Posterior vena cava (tissue), 2 donors: Measurements from ENCODE around the gene HGS. TPM values are rescaled to one million over a fixed set of nuclear protein-coding genes. Genes with fewer than 3 reads are reported as not detected.

Source experiments
- DNase-seq: peaks from one replicate; pipeline ENCODE4 v3.0.0-alpha.2; 2020; ENCODE audit warnings: low spot score
- intact Hi-C, 2 donors: fragments of 100-400 bp; cut with DNase I; formaldehyde crosslinking; loops; one replicate each; pipeline versions ENCODE4 v1.14.1 to v1.14.2; 2022 to 2023
- total RNA-seq, 2 donors: library from RNA; stranded (reverse); fragmentation: NEBNext Ultra II Directional; extraction: Animal tissue kit (Norgen Biotek cat#: 25700); gene quantifications; one replicate each; pipeline ENCODE4 v1.2.1, GENCODE V29; 2021
- donor health status: DM: yes; HTN: yes; CAD: no.
- donor health status: DM: yes; HTN: yes; CAD: no.

Gene HGS
- total RNA-seq, 2 donors from 2014 or later: 81.6 to 90.7 TPM

DNA sequence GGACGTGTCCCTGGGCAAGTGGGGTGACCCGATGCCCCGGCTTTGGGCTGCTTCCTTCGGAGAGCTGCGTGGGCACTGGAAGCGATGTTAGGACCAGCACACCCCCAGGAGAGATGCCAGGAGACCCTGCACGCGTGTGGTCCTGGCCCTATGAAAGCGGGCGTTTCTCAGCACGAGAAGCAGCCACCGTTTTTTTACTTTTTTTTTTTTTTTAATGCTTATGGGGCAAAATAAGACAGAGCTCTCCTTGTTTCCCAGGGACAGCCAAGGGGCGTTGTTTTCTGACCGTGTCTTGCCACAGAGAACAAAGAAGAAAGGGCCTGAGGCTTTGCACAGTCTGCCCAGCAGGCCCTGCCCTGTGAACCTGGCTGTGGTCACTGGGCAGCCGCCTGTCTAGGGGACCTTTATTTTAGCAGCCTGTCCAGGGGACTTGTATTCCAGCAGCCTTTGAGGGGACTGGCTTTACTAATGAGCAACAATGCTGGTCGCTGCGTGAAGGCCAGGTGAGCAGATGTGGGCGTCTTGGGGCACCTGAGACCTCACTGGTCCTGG is 29.3 kb downstream of the HGS start:
- intact Hi-C loops: no loop called here
- no peak for DNase-seq

DNA sequence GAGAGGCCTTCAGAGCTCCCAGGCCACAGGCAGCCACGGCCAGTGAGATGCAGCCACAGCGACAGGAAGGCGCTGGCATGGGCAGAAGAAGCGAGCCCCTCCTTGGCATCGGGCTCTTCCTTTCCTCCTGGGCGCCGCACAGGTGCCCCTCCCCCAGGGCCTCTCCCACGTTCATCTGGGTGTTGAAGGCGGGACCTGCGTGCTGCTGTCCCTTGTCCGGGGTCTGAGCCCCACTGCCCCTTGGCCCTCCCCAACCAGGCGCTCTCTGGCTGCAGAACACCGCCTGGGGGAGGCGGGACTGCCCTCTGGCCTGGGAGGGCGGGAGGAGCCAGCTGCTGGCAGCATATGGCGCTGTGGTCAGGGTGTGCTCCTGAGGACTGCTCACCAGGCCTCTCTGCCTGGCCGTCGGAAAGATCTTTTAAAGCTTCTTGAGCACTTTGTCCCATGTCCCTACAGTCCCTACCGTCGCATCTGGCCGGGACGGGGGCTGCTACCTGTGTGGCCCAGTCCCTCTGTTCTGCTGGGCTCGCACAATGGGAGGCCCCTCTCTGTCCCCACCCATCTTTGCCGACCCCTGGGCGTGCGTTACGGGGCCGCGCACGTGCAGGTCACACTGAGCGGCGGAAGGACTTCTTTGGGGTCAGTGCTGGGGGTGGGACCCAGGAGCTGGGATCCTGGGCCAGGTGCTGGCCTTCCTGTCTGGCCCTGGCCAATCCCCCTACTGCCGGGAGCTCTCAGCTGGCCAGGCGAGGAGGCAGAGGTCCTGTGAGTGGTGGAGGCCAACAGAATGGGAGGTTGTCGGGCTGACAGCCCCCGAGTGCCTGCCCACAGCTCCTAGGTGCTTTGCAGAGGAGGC is 30.0 kb downstream of the HGS start:
- no peak for DNase-seq
- intact Hi-C loops: no loop called here

DNA sequence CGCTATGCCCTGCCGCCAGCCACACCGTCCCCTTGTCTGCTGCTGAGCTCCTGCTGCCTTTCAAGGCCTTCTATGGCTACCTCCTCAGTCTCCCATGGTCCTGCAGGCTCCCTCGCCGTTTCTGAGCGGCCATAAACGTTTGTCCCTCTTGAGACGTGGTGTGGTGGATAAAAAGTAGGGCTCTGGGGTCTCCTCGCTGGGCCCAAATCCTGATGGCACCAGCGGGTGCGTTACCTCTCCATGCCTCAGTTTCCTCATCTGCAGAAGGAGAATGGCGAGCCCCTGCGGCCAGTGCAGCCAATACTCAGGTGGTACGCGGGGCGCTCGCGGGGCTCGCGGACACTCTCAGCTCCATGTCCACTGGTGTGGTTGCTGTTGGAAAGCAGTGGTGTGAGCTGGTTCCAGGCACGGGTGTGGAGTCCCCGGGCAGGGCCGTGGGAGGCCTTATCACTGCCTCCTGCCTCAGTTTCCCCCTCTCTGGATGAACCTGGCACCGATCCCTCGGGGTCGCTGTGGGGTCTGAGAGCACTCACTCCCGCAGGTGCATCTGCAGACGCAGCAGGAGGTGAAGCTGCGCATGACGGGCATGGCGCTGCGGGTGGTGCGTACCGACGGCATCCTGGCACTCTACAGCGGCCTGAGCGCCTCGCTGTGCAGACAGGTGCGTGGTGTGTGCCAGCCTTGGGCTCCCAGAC is 30.7 kb downstream of the HGS start:
- intact Hi-C loops: no loop called here
- DNase-seq: no peak

DNA sequence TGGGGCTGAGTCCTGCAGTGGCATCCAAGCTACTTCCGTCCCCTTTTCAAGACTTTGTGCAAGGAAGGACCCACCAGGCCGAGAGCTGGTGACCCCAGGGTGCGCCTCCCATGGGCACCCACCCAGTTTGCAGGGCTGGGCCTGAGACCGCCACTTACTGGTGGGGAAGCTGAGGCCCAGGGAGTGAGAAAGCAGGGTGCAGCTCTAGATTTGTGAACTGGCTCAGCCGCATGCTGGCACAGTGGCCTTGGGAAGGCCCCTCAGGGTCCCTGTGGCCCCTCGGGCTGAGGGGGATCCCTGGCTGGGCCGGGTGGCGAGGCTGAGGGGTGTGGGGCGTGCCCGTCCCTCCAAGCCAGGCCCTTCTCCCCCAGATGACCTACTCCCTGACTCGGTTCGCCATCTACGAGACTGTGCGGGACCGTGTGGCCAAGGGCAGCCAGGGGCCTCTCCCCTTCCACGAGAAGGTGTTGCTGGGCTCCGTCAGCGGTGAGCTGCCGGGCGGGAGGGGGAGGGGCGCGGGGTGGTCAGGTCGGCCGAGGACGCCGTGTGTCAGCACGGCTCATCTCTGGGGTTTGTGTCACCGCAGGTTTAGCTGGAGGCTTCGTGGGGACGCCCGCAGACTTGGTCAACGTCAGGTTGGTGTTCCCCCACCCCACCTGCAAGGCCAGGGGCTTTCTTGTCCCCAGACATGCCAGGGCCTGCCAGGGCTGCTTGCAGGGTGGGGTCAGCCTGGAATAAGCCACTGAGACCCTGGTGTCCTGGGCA is 31.5 kb downstream of the HGS start:
- intact Hi-C loops: no loop called here
- DNase-seq: no peak

DNA sequence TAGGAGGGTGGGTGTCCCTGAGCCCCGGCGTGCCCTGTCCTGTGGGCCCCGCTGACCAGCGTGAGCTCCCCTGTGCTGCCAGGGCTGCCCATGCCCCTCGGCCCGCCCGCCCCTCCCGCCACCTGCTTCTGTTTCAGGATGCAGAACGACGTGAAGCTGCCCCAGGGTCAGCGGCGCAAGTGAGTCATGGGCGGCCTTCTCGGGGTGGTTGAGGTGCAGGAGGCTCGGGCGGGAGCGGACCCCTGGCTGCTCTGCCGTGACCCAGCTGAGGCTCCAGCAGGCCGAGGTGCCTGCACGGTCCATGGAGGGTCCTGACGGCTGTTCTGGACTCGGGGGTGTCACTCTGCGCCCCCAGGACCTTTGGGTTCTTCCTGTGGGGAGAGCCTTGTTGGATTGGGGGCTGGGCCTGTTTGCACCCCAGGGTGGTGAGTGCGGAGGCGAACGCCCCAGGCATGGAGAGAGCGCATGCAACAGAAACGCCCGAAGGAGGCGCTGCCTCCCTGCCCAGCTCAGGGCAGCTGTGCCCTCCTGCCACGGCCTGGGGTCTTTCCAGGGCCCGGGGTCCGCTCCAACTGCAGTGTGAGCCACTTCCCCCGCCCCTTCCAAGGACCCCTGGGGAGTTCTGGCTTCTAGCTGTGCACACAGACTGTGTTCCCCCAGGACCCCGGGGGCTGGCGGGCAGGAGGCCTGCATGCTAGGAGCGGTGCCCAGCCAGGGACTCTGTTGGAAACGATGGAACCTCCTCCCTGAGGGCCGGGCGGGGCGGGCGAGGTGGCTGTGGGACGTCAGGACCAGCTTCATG is 32.3 kb downstream of the HGS start:
- no peak for DNase-seq
- intact Hi-C loops: no loop called here

DNA sequence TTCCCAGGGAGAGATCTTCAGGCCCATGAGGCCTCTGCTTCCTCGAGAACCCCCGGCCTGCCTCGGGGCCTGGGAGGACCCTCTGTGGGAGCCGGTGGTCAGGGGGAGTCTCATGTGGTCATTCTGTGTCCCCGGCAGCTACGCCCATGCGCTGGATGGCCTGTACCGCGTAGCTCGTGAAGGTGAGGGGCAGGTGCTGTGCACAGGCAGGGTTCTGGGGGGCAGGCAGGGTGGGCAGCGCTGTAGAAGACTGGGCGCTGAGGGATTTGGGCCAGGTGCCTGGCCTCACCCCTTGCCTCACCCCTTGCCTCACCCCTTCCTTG is 32.8 kb downstream of the HGS start:
- no peak for DNase-seq
- intact Hi-C loops: no loop called here

DNA sequence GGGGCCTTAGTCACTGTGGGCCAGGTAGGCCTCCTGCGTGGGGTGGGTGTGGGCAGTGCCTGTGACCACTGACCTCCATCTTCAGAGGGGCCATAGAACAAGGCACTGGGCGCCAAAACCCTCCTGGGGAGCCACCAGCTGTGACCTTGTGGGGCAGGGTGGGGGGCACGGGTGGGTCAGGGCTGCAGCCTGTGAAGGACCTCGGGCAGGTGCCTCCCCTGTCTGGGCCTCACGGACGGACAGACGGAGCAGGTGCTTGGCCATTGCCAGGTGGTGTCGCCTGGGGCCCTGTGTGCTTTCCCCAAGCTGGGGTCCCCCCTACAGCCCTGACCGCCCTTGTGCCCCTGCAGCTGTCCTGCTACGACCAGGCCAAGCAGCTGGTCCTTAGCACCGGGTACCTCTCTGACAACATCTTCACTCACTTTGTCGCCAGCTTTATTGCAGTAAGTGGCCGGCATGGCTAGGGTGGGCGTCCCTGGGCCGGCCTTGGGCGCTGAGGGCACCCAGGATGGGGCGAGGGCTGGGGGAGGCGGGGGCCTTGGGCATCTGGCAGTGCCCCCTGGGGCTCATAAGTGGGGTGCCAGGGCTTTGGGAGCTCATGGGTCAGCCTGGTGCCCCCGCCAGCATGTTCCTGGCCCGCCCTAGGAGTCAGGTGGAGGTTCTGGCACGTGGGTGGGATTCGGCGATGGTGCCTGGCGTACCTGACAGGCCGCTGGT is 33.4 kb downstream of the HGS start:
- DNase-seq: no peak
- intact Hi-C loops: no loop called here

DNA sequence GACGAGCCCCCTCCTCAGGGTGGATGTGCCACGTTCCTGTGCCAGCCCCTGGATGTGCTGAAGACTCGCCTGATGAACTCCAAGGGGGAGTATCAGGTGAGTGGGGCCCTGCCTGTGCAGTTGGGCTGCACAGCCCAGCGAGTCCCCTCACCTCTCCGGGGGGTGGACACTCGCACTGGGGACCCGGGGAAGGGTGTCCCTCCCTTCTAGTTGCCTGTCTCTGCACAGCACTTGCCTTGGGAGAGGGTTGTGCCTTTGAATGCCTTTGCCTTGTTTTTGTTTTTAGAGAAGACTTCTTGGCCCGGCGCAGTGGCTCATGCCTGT is 33.9 kb downstream of the HGS start:
- DNase-seq: no peak
- intact Hi-C loops: no loop called here

DNA sequence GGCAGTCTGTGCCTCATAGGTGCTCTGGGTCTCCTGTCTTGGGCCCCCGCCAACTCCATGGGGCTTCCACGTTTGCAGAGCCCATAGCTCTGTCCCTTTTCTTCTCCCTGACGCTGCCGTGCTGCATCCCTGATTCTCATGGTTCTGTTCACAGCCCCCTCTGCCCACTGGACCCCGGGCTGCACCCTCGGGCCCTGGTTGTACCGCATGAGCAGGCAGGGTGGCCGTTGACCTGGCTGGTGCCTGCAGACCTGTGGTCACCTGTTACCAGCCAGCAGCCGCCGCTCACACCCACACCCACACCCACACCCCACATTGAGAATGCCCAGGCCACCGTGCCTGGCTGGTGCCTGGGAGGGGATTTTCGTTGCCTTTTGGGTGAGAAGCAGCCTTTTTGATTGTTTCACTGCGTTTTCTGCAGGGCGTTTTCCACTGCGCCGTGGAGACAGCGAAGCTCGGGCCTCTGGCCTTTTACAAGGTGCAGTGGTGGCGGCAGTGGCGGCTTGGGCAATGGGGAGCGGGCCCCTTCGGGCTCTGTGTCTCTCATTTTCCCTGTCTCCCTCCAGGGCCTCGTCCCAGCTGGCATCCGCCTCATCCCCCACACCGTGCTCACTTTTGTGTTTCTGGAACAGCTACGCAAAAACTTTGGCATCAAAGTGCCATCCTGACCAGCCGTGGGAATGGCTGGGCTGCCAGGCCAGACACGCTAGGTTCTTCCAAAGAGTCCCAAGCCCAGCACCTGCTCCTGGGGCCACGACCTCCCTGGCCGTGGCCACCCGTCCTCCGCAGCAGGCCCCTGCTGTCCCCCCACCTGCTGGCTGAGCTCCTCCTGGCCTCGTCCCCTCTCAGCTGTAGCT is 35.8 kb downstream of the HGS start:
- no peak for DNase-seq

DNA sequence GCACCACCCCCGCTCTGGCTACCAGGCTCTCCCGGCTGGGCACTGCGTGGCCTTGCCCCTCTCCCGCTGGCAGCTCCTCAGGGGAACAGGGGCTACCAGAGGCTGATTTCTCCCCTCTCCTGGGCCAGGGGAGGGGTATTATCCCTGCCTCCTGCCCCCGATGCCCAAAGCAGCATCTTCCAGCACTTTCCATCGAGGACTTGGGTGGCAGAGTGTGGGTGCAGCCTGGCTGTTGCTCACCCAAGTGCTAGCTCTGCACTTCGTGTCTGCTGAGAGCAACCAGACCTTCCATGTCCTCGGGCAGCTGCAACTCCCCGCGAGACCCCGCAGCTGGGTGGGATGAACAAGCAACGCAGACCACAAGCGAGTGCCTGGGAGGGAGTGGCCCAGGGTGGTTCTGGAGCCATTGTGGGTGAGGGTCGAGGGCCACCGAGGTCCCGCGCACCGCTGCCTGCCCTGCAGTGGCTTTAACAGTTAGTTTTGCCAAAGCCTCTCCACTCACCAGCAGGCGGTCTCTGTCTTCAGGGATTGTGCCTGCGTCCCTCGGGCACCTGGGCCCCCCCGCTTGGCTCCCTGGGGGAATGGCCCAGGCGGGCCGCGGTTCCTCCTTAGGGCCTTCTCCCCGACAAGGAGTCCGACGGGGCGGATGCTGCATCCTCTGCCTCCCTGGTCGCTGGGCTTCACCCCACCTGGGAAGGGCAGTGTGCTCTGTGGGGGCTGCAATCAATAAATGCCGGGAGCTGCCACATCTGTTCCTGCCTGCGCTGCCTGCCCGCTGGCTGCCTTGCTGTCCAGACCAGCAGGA is 36.7 kb downstream of the HGS start:
- intact Hi-C loops: no loop called here
- no peak for DNase-seq

More for the DNA sequence above, 35.8 kb downstream of the HGS start:
- intact Hi-C loops: no loop called here

DNA sequence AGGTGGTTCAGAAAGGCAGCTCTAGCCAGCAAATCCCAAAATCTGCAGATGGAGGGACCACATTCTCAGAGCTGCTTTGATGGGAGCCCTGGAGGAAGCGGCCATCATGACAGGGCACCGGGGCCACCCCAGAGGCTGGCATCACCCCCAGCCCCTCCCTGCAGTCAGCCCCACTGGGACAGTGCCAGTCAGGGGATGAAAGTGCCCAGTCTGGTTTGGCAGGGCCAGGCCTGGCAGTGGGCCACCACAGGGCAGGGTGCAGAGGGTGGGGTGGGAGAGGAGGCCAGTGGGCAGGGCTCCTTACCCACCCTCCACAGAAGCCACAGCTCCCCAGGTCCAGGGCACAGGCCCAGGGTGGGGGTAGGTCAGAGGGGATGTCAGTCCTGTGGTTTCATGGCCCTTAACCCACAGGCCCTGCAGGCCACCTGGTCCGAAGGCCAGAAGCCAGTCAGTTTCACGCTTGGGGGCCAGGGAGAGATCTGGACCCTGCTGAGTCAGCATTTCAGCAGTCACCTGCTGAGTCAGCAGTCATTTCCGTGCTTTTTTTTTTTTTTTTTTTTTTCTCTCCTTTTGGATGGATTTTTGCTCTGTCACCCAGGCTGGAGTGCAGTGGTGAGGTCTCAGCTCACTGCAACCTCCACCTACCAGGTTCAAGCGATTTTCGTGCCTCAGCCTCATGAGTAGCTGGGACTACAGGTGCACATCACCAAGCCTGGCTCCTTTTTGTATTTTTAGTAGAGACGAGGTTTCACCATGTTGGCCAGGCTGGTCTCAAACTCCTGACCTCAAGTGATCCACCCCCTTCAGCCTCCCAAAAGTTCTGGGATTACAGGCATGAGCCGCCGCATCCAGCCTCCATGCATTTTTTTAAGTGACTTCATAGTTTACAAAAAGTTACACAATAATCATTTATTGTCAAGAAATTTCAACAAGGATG is 38.6 kb downstream of the HGS start:
- intact Hi-C loops: no loop called here

DNA sequence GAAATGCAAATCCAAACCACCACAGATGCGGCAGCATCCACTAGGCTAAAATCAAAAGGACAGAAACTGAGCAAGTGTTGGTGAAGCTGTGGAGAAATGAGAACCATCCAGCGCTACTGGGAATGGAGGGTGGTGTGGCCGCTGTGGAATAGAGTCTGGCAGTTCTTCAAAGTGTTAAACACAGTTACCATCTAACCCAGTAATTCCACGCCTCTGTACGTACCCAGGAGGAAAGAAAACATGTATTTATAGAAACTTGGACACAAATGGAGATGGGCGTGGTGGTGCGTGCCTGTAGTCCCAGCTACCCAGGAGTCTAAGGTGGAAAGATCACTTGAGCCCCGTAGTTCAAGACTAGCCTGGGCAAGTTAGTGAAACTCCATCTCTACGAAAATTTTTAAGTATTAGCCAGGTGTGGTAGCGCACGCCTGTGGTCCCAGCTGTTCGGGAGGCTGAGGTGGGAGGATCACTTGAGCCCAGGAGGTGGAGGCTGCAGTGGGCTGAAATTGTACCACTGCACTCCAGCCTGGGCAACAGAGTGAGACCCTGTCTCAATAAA is 39.9 kb downstream of the HGS start:
- intact Hi-C loops: no loop called here
- no peak for DNase-seq

More for the DNA sequence above, 38.6 kb downstream of the HGS start:
- DNase-seq: no peak

DNA sequence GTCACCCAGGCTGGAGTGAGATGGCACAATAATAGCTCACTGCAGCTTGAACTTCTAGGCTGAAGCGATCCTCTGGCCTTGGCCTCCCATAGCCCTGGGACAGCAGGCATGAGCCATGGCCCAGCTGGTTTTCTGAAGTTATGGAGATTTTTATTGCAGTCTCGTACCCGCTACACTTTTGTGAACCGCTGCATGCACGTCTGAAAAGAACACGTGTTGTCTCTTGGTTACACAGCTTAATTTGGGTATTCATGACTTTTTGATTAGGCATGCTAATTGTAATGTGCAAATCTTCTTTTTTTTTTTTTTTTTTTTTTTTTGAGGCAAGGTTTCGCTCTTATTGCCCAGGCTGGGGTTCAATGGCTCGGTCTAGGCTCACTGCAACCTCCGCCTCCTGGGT is 41.6 kb downstream of the HGS start:
- intact Hi-C loops: no loop called here
- DNase-seq: no peak

DNA sequence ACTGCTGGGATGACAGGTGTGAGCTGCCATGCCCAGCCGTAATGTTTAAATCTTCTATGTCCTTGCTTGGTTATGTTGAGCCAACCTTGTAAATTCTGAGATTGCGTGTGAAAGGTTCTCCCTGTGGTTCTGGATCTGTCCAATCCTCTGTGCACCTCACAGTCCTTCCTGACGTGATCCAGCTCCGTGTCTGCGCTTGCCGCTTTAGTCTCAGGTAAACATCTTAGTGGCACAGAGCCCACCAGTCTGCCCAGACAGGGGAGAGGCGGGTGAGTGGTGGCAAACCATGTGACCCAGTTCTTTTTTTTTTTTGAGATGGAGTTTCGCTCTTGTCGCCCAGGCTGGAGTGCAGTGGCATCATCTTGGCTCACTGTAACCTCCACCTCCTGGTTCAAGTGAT is 42.2 kb downstream of the HGS start:
- intact Hi-C loops: no loop called here
- no peak for DNase-seq

DNA sequence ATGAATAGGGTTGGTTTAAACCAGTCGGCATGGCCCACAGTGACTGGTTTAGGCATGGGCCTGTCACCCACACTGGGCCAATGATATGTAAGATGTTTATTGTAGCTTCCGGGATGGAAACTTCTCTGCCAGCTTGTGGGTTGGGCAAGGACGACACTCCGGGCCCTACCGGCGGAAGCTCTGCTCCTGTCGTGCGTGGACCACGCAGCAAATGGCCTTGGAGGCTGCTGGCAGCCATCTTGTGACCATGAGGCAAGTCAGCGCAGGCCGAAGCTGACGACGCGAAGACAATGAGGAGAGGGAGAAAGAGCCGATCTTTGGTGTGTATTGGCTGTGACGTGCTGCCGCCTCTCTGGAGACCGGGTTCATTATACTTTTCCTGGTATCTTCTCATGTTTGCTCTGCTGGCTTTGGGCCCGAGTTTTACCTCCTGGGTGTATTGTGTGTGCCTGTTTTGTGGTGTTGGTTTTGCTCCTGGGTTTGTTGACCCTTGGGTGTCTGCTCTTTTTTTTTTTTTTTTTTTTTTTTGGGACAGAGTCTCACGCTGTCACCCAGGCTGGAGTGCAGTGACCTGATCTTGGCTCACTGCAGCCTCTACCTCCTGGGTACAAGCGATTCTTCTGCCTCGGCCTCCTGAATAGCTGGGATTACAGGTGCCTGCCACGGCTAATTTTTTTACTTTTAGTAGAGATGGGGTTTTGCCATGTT is 43.7 kb downstream of the HGS start:
- intact Hi-C loops: no loop called here
- no peak for DNase-seq
